Prostate gland (tissue), 2 donors: ENCODE data around the gene OGDH. TPM values are rescaled to one million over a fixed set of nuclear protein-coding genes. Genes with fewer than 3 reads are reported as not detected.

Experiments
- DNase-seq: peaks from one replicate; pipeline ENCODE4 v3.0.0-alpha.2; 2019; ENCODE audit warnings: low spot score
- H3K27ac ChIP-seq, 2 donors: fragments of 200-600 bp; sonication (generic); 2 replicates each; pipeline ENCODE4 v1.5.1; 2017 to 2019
- H3K27me3 ChIP-seq: fragments of 200-600 bp; sonication (generic); replicated peaks from 2 replicates; pipeline ENCODE4 v1.5.1; 2019; ENCODE audit not compliant: insufficient read depth
- H3K36me3 ChIP-seq, 2 donors: fragments of 200-600 bp; sonication (generic); 1 replicate in 1 of 2; 2 replicates in 1 of 2; pipeline versions ENCODE4 v1.5.1 to v1.8.1; 2017 to 2019
- H3K4me1 ChIP-seq: fragments of 200-600 bp; sonication (generic); replicated peaks from 2 replicates; pipeline ENCODE4 v1.5.1; 2019
- H3K4me3 ChIP-seq, 2 donors: fragments of 200-600 bp; sonication (generic); 2 replicates each; pipeline ENCODE4 v1.5.1; 2017 to 2019
- H3K9me3 ChIP-seq: fragments of 200-600 bp; sonication (generic); 2 replicates; pipeline ENCODE4 v1.5.1; 2017
- POLR2A ChIP-seq: fragments of 450-650 bp; IDR thresholded peaks from one replicate; pipeline ENCODE4 v1.6.1; 2016; ENCODE audit warnings: antibody characterized with exemption, mild to moderate bottlenecking
- POLR2AphosphoS5 ChIP-seq: sonication (generic); formaldehyde crosslinking; IDR thresholded peaks from one replicate; pipeline ENCODE4 v1.6.1; 2017; ENCODE audit warnings: antibody characterized with exemption
- WGBS: methylation state at CpG from one replicate; pipeline ENCODE4 v1.1.5; 2018; 5-methylcytosine and 5-hydroxymethylcytosine counted together
- intact Hi-C: fragments of 100-400 bp; cut with DNase I; formaldehyde crosslinking; loops from one replicate; pipeline ENCODE4 v1.14.2; 2022
- total RNA-seq, 2 donors: library from RNA; depleted of rRNA; stranded (reverse); fragments of >200 nt; gene quantifications; one replicate each; pipeline ENCODE4 v1.1.0, GENCODE V29; 2016
- TF ChIP-seq, protein P1 (sequence below), 4 experiments: fragments of 200-600 bp in 2 of 4; fragments of 450-650 bp in 2 of 4; sonication (generic) in 2 of 4; IDR thresholded peaks; 1 replicate in 3 of 4; 2 replicates in 1 of 4; pipeline ENCODE4 v1.5.1; 2016 to 2019; ENCODE audit warnings: antibody characterized with exemption in 4 of 4, mild to moderate bottlenecking in 2 of 4, moderate library complexity in 2 of 4

The OGDH gene
- total RNA-seq, 2 donors from 2014 or later: 70.4 to 96.9 TPM

DNA sequence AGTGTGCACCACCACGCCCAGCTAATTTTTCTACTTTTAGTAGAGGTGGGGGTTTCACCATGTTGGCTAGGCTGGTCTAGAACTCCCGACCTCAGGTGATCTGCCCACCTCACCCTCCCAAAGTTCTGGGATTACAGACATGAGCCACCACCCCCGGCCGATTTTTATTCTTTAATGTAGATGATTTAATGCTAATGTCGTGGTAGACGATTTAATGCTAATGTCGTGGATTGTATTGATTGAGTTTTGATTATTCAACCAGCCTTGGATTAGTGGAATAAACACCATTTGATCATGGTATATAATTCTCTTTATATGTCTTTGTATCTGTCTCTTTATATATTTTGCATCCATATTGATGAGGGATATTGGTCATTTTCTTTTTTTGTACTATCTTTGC lies 52.6 kb downstream of the OGDH start:
- TF ChIP-seq, protein P1, sequence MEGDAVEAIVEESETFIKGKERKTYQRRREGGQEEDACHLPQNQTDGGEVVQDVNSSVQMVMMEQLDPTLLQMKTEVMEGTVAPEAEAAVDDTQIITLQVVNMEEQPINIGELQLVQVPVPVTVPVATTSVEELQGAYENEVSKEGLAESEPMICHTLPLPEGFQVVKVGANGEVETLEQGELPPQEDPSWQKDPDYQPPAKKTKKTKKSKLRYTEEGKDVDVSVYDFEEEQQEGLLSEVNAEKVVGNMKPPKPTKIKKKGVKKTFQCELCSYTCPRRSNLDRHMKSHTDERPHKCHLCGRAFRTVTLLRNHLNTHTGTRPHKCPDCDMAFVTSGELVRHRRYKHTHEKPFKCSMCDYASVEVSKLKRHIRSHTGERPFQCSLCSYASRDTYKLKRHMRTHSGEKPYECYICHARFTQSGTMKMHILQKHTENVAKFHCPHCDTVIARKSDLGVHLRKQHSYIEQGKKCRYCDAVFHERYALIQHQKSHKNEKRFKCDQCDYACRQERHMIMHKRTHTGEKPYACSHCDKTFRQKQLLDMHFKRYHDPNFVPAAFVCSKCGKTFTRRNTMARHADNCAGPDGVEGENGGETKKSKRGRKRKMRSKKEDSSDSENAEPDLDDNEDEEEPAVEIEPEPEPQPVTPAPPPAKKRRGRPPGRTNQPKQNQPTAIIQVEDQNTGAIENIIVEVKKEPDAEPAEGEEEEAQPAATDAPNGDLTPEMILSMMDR (IDR thresholded peaks at IDR 0.05): no peak
- TF ChIP-seq POLR2AphosphoS5: no peak
- no peak for TF ChIP-seq POLR2A
- no peaks in the 10 kb centered on the region for H3K4me1 ChIP-seq
- no peak overlapping the region for H3K4me3 ChIP-seq
- intact Hi-C loops: no loop called here
- DNase-seq: no peak
- H3K9me3 ChIP-seq: no peaks in the 10 kb centered on the region
- H3K27me3 ChIP-seq: no peaks in the 10 kb centered on the region
- H3K27ac ChIP-seq: no peak overlapping the region
- WGBS: 98% methylated on average over 7 of the region's 7 CpGs
- H3K36me3 ChIP-seq: no peaks in the 10 kb centered on the region

DNA sequence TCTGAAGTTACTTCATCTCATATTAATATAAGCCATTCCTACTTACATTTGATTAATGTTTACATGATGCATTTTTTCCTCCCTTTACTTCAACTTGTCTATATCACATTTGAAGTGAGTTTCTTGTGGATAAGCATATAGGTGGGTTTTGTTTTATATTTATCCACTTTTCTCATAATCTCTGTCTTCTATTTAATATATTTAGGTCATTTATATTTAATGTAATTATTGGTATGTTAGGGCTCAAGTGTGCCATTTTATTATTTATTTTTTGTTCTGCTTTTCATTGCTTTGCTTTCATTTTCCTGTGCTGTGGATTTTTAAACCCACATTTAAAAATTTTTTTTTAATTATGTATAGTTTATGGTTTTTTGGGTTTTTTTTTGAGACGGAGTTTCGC lies 54.8 kb downstream of the OGDH start:
- H3K4me1 ChIP-seq: no peaks in the 10 kb centered on the region
- H3K9me3 ChIP-seq: no peaks in the 10 kb centered on the region
- DNase-seq: no peak
- H3K4me3 ChIP-seq: no peak overlapping the region
- intact Hi-C loops: no loop called here
- TF ChIP-seq, protein P1 (IDR thresholded peaks at IDR 0.05): no peak
- TF ChIP-seq POLR2A (no peak), POLR2AphosphoS5 (no peak)
- no peak overlapping the region for H3K27ac ChIP-seq
- no peaks in the 10 kb centered on the region for H3K27me3 ChIP-seq
- WGBS: 96% methylated on average over 2 of the region's 2 CpGs
- no peaks in the 10 kb centered on the region for H3K36me3 ChIP-seq

DNA sequence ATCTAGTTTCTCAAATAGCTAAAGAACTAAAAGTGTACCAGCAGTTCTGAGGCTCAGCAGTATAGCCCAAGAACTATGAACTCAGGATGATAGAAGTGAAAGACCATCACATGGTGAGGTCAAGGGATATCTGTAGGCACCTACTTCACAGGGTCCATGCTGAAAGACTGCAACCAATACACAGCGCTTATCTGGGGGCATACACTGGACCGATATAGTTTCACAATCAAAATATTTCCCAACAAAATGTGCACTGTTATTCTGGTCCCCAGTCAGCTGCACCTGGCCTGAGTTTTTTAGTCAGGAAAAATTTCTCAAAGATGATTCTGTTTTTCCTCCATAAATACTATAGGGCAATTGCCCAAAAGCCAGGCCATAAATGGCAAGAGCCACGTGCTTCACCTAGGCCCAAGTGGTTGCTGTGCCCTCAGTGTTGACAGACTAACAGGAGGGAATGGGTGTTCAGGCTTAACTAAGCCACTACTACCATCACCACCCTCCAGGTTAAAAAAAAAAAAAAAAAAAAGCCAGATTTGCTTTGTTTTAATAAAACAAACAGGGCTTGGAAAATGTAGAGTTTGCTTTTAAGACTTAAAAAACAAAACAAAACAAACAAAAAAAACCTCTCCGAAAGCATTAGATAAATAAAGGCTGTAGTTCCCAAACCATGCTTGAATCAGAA lies 58.5 kb downstream of the OGDH start:
- intact Hi-C loops: no loop called here
- H3K4me3 ChIP-seq: no peak overlapping the region
- DNase-seq: no peak
- H3K36me3 ChIP-seq: no peaks in the 10 kb centered on the region
- H3K4me1 ChIP-seq: no peaks in the 10 kb centered on the region
- WGBS: 76% methylated on average over 4 of the region's 4 CpGs
- no peak overlapping the region for H3K27ac ChIP-seq
- TF ChIP-seq, protein P1 (IDR thresholded peaks at IDR 0.05): no peak
- TF ChIP-seq POLR2AphosphoS5: no peak
- no peak for TF ChIP-seq POLR2A
- H3K9me3 ChIP-seq: no peaks in the 10 kb centered on the region
- no peaks in the 10 kb centered on the region for H3K27me3 ChIP-seq

DNA sequence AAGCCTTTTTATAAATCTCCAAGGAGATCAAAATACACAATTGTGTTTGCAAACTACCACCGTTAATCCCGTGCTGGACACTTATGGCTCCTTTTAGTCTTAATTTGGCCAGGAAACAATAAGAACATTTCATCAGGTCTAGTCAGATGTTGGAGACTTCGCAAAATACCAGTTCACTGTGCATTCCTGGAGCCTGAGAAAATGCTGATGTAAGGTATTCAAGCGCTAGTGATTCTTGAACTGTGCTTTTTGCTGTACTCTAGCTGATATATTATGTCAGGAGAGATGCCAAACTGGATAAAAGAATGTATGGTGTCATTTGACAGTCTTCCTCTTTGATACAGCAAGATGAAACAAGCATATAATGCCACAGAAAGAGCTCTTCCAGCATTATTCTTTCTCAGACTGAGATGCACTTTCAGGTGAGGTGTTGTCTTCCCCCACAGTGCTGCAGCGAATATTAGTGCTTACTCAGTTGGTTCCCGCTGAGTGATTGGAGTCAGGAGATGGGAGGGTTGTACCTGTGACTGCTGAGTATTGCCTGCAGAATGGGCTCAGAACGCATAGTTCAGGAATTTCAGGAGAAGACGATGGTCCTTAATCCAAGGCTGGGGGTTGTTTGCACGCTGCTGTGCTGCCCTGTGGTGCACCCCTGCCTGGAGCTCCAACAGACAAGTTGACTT lies 59.2 kb downstream of the OGDH start:
- no peak for DNase-seq
- Histone ChIP-seq H3K4me3 (no peak overlapping the region), H3K4me1 (no peaks in the 10 kb centered on the region), H3K27ac (no peak overlapping the region), H3K36me3 (no peaks in the 10 kb centered on the region), H3K27me3 (no peaks in the 10 kb centered on the region), H3K9me3 (no peaks in the 10 kb centered on the region)
- intact Hi-C loops: no loop called here
- TF ChIP-seq, protein P1 (IDR thresholded peaks at IDR 0.05): no peak
- no peak for TF ChIP-seq POLR2A
- no peak for TF ChIP-seq POLR2AphosphoS5
- 52% methylated on average over 9 of the region's 9 CpGs for WGBS

DNA sequence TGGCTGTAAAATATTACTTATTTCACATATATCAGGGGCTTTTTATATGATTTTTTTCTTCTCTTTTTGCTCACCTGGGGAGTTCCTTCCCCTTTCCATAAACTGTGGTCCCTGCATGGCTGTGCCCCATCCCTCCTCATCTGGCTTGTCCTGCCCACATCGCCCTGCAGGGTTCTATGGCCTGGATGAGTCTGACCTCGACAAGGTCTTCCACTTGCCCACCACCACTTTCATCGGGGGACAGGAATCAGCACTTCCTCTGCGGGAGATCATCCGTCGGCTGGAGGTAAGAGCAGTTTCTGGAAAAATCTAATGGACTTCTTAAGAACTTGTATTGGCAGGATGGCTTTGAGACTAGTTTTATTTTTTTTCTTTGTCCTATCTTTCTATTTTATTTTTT lies 60.1 kb downstream of the OGDH start:
- TF ChIP-seq POLR2A: no peak
- no peak for TF ChIP-seq POLR2AphosphoS5
- TF ChIP-seq, protein P1 (IDR thresholded peaks at IDR 0.05): no peak
- DNase-seq: no peak
- Histone ChIP-seq H3K36me3 (no peaks in the 10 kb centered on the region), H3K9me3 (no peaks in the 10 kb centered on the region), H3K27me3 (no peaks in the 10 kb centered on the region), H3K27ac (no peak overlapping the region), H3K4me3 (no peak overlapping the region), H3K4me1 (no peaks in the 10 kb centered on the region)
- intact Hi-C loops: no loop called here
- 92% methylated on average over 6 of the region's 6 CpGs for WGBS
